ENCODE measurements around the gene LILRB4. TPM values are rescaled to one million over a fixed set of nuclear protein-coding genes. Genes with fewer than 3 reads are reported as not detected.
"Not testable (repeated sequence)": the region's sequence is repeated elsewhere in the genome, so short reads cannot be mapped to it uniquely, and the experiment has no call there.

LILRB4 gene
- total RNA-seq, 2 experiments from 2014 or later: not detected

DNA sequence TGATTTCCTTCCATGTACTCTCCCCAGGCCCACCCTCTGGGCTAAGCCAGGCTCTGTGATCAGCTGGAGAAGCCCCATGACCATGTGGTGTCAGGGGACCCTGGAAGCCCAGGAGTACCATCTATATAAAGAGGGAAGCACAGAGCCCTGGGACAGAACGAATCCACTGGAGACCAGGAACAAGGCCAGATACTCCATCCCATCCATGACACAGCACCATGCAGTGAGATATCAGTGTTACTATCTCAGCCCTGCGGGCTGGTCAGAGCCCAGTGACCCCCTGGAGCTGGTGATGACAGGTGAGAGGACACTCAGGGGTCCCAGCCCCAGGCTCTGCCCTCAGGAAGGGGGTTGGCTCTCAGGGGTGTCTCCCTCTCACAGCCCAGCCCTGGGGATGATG is 34.0 kb downstream of the LILRB4 start:
- no peak overlapping the region for H3K4me3 Mint-ChIP-seq
- ChIA-PET POLR2A (no interaction called here), CTCF (interaction anchor here (0.8 kb wide), 1 partner anchor 12 kb away, joined by 3 read pairs; no protein-coding TSS in a partner anchor)
- H3K36me3 Mint-ChIP-seq (ENCODE audit: low read depth): no peaks in the 10 kb centered on the region
- no peaks in the 10 kb centered on the region for H3K9me3 Mint-ChIP-seq (ENCODE audit: low read depth)
- peaks cover 25% of the 10 kb centered on the region for H3K27me3 Mint-ChIP-seq
- intact Hi-C loops (cut with DNase I, micrococcal nuclease): no loop called here
- ATAC-seq: no peak
- no peak for DNase-seq
- no peaks in the 10 kb centered on the region for H3K4me1 Mint-ChIP-seq
- no peak overlapping the region for H3K27ac Mint-ChIP-seq

DNA sequence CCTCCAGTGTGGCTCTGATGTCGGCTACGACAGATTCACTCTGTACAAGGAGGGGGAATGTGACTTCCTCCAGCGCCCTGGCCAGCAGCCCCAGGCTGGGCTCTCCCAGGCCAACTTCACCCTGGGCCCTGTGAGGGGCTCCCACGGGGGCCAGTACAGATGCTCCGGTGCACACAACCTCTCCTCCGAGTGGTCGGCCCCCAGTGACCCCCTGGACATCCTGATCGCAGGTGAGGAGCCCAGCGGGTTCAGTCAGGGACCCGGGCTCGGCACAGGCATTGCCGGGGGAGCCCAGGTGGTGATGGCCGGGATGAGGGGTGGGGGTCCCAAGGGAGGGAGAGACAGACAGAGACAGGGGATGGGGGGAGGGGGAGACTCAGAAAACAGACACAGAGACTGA is 34.9 kb downstream of the LILRB4 start:
- H3K27me3 Mint-ChIP-seq: peaks cover 21% of the 10 kb centered on the region
- POLR2A ChIA-PET; DNase-seq; intact Hi-C loops (cut with DNase I, micrococcal nuclease); H3K9me3 Mint-ChIP-seq (ENCODE audit: low read depth); H3K4me1 Mint-ChIP-seq; CTCF ChIA-PET; H3K27ac Mint-ChIP-seq; H3K4me3 Mint-ChIP-seq; ATAC-seq; H3K36me3 Mint-ChIP-seq (ENCODE audit: low read depth): not testable (repeated sequence)

DNA sequence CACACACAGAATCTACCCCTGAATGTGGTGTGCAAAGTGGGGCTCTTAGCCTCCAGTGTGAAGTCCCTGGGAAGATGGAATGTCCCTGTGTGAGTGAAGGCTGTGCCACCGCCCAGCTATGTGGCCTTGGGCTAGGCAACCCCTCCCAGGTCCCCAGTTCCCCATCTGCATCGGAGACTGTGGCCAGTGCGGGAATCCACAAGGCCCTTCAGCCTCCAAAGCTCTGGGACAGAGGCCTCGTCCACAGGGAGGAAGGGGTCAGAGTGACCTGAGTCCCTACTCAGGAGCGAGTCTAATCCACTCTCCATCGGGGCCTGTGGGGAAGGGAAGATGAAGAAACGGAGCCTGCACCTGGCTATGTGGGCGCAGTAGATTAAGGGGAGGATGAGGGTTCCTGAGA is 42.1 kb downstream of the LILRB4 start:
- Mint-ChIP-seq H3K4me1 (no peaks in the 10 kb centered on the region), H3K27ac (no peak overlapping the region), H3K9me3 (ENCODE audit: low read depth) (no peaks in the 10 kb centered on the region), H3K27me3 (peaks cover 6% of the 10 kb centered on the region), H3K4me3 (no peak overlapping the region), H3K36me3 (ENCODE audit: low read depth) (no peaks in the 10 kb centered on the region)
- intact Hi-C loops (cut with DNase I, micrococcal nuclease): no loop called here
- ChIA-PET CTCF (no interaction called here), POLR2A (no interaction called here)
- no peak for ATAC-seq
- DNase-seq: no peak

DNA sequence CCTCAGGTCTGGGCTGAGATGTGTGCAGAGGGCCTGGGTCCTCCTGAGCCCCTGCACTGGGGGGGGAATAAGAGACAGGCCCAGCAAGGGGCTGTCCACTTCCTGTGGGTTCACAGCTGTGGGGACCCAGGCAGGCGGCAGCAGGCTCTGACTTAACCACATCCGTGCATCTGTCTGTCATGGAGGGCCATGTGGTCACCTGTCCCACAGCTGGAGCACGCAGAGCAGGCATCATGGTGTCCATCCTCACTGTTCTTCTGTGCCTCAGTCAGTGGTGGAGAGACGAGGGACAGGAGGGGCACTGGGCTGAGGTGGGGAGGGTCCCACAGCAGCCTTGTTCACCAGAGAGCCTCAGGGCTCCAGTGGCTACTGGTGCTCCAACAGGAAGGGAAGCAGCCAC is 45.2 kb downstream of the LILRB4 start:
- intact Hi-C loops (cut with DNase I, micrococcal nuclease): no loop called here
- Mint-ChIP-seq H3K36me3 (ENCODE audit: low read depth) (no peaks in the 10 kb centered on the region), H3K9me3 (ENCODE audit: low read depth) (no peaks in the 10 kb centered on the region), H3K4me3 (no peak overlapping the region), H3K27ac (no peak overlapping the region), H3K4me1 (no peaks in the 10 kb centered on the region), H3K27me3 (no peaks in the 10 kb centered on the region)
- DNase-seq: no peak
- ATAC-seq: no peak
- CTCF ChIA-PET: no interaction called here
- POLR2A ChIA-PET: no interaction called here

DNA sequence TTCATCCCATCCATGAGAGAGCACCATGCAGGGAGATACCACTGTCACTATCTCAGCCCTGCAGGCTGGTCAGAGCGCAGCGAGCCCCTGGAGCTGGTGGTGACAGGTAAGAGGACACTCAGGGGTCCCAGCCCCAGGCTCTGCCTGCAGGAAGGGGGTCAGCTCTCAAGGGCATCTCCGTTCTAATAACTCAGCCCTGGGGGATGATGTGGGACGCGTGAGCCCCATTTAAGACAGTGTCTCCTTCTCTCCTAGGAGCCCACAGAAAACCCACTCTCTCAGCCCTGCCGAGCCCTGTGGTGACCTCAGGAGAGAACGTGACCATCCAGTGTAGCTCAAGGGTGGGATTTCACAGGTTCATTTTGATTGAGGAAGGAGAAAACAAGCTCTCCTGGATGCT is 46.0 kb downstream of the LILRB4 start:
- DNase-seq (no peak), ATAC-seq (no peak)
- H3K4me3 Mint-ChIP-seq: no peak overlapping the region
- H3K9me3 Mint-ChIP-seq (ENCODE audit: low read depth): no peaks in the 10 kb centered on the region
- no peak overlapping the region for H3K27ac Mint-ChIP-seq
- intact Hi-C loops (cut with DNase I, micrococcal nuclease): no loop called here
- H3K36me3 Mint-ChIP-seq (ENCODE audit: low read depth): no peaks in the 10 kb centered on the region
- ChIA-PET CTCF (interaction anchor here (0.9 kb wide), 1 partner anchor 12 kb away, joined by 3 read pairs; no protein-coding TSS in a partner anchor), POLR2A (no interaction called here)
- no peaks in the 10 kb centered on the region for H3K4me1 Mint-ChIP-seq
- H3K27me3 Mint-ChIP-seq: peaks cover 3% of the 10 kb centered on the region

DNA sequence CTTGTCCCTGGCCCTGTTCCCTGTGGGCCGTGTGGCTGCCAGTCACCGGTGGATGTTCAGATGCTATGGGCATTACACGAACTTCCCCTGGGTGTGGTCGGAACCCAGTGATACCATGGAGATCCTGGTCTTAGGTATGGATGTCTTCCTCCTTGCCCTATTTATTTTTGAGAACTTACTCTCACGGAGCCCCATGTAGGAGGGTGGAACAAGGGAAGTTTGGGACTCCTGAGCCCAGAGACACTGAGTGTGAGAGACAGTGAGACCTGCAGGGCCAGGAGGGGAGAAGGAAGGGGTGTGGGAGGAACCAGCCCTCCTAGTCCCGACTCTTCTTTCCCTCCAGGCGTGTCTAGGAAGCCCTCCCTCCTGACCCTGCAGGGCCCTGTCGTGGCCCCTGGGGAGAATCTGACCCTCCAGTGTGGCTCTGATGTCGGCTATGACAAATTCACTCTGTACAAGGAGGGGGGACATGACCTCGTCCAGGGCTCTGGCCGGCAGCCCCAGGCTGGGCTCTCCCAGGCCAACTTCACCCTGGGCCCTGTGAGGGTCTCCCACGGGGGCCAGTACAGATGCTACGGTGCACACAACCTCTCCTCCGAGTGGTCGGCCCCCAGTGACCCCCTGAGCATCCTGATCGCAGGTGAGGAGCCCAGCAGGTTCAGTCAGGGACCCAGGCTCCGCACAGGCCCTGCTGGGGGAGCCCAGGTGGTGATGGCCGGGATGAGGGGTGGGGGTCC is 46.6 kb downstream of the LILRB4 start:
- no peaks in the 10 kb centered on the region for H3K4me1 Mint-ChIP-seq
- no peaks in the 10 kb centered on the region for H3K36me3 Mint-ChIP-seq (ENCODE audit: low read depth)
- H3K27ac Mint-ChIP-seq: no peak overlapping the region
- no peak overlapping the region for H3K4me3 Mint-ChIP-seq
- H3K9me3 Mint-ChIP-seq (ENCODE audit: low read depth): no peaks in the 10 kb centered on the region
- intact Hi-C loops (cut with DNase I, micrococcal nuclease): no loop called here
- ATAC-seq: no peak
- POLR2A ChIA-PET: no interaction called here
- CTCF ChIA-PET: interaction anchor here (0.9 kb wide), 1 partner anchor 13 kb away, joined by 3 read pairs; no protein-coding TSS in a partner anchor
- H3K27me3 Mint-ChIP-seq: peaks cover 5% of the 10 kb centered on the region
- no peak for DNase-seq

DNA sequence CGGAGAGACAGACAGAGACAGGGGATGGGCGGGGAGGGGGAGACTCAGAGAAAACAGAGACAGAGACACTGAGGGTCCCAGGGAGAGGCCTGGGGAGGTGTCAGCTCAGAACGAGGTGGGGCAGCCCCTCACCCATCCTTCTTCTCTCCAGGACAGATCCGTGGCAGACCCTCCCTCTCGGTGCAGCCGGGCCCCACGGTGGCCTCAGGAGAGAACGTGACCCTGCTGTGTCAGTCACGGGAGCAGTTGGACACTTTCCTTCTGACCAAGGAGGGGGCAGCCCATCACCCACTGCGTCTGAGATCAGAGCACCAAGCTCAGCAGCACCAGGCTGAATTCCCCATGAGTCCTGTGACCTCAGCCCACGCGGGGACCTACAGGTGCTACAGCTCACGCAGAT is 47.2 kb downstream of the LILRB4 start:
- H3K4me3 Mint-ChIP-seq; H3K4me1 Mint-ChIP-seq; H3K27me3 Mint-ChIP-seq; CTCF ChIA-PET; H3K9me3 Mint-ChIP-seq (ENCODE audit: low read depth); ATAC-seq; H3K27ac Mint-ChIP-seq; DNase-seq; intact Hi-C loops (cut with DNase I, micrococcal nuclease); H3K36me3 Mint-ChIP-seq (ENCODE audit: low read depth): not testable (repeated sequence)
- POLR2A ChIA-PET: interaction anchor here (0.6 kb wide), 1 partner anchor 474 kb away, joined by 3 read pairs; no protein-coding TSS in a partner anchor

Small RNAs within 50 kb of the gene (microRNA-seq; reads per million reads assigned to microRNA genes)
- gene MIR8061 (ENCODE audit: borderline replicate concordance): not detected

Other genes with a start within 250 kb of the LILRB4 start
- under 1 TPM; 0.19 to 0.59 TPM for gene TTYH1, start 247.5 kb upstream of the LILRB4 start, total RNA-seq
- 100 to 1,000 TPM; 156 to 221 TPM for gene LENG8, start 213.8 kb upstream of the LILRB4 start, total RNA-seq
- gene LENG9, start 199.2 kb upstream of the LILRB4 start, total RNA-seq: 1 to 10 TPM; 5.0 to 5.1 TPM
- gene CDC42EP5, start 189.7 kb upstream of the LILRB4 start, total RNA-seq: under 1 TPM in 1 of 2 experiments, not detected in 1; 0.55 TPM
- gene LAIR2, start 160.2 kb upstream of the LILRB4 start, total RNA-seq: 1 to 10 TPM; 3.7 to 5.1 TPM
- not detected for gene LILRA2, start 89.2 kb upstream of the LILRB4 start, total RNA-seq
- gene LILRA1, start 69.4 kb upstream of the LILRB4 start, total RNA-seq: not detected
- not detected for gene LILRB1, start 32.5 kb upstream of the LILRB4 start, total RNA-seq
- not detected for gene KIR3DL3, start 61.5 kb downstream of the LILRB4 start, total RNA-seq
- not detected for gene KIR2DL3, start 75.5 kb downstream of the LILRB4 start, total RNA-seq
- gene KIR2DL1, start 106.8 kb downstream of the LILRB4 start, total RNA-seq: not detected
- gene KIR2DL4, start 140.6 kb downstream of the LILRB4 start, total RNA-seq: not detected
- gene KIR3DL1, start 153.5 kb downstream of the LILRB4 start, total RNA-seq: not detected
- under 1 TPM; 0.11 to 0.14 TPM for gene KIR2DS4, start 169.7 kb downstream of the LILRB4 start, total RNA-seq
- gene KIR3DL2, start 187.5 kb downstream of the LILRB4 start, total RNA-seq: 1 to 10 TPM; 1.3 to 1.4 TPM
- gene FCAR, start 211.2 kb downstream of the LILRB4 start, total RNA-seq: not detected
- gene NCR1, start 243.2 kb downstream of the LILRB4 start, total RNA-seq: not detected

Data from activated CD4-positive, alpha-beta T cell treated with anti-CD3 and anti-CD28 coated beads for 36 hours (primary cell).